Endodermal cell (in vitro differentiated cells): Measurements from ENCODE around the gene NEURL2. TPM values are rescaled to one million over a fixed set of nuclear protein-coding genes. Genes with fewer than 3 reads are reported as not detected.

ENCODE experiments used
- DNase-seq: peaks from one replicate; pipeline ENCODE4 v3.0.0-alpha.2; 2017
- H3K27ac ChIP-seq: 2 replicates; pipeline ENCODE4 v1.5.1; 2013; ENCODE audit warnings: mild to moderate bottlenecking, low read depth, low read length, moderate library complexity
- H3K27me3 ChIP-seq: 2 replicates; pipeline ENCODE4 v1.6.1; 2013; ENCODE audit warnings: mild to moderate bottlenecking, low read length, moderate library complexity; ENCODE audit not compliant: insufficient read depth, control insufficient read depth, poor library complexity, severe bottlenecking
- H3K36me3 ChIP-seq: 2 replicates; pipeline ENCODE4 v1.7.0; 2013; ENCODE audit warnings: mild to moderate bottlenecking, low read length, moderate library complexity; ENCODE audit not compliant: control insufficient read depth, insufficient read depth
- H3K4me1 ChIP-seq: one replicate; pipeline ENCODE4 v1.7.0; 2013; ENCODE audit warnings: low read length; ENCODE audit not compliant: control insufficient read depth, insufficient read depth
- H3K4me3 ChIP-seq: 2 replicates; pipeline ENCODE4 v1.5.1; 2013; ENCODE audit warnings: mild to moderate bottlenecking, low read length, moderate library complexity
- H3K9ac ChIP-seq: 2 replicates; pipeline ENCODE4 v1.6.1; 2013; ENCODE audit warnings: mild to moderate bottlenecking, low read length, moderate library complexity; ENCODE audit not compliant: poor library complexity, severe bottlenecking; ENCODE audit errors: extremely low read depth
- H3K9me3 ChIP-seq: 2 replicates; pipeline ENCODE4 v1.6.1; 2013; ENCODE audit warnings: mild to moderate bottlenecking, low read length, moderate library complexity; ENCODE audit not compliant: control insufficient read depth
- H3K27ac Mint-ChIP-seq: 2 replicates; pipeline ENCODE4 v1.8.0; 2020; ENCODE audit warnings: mixed read lengths
- H3K27me3 Mint-ChIP-seq: 2 replicates; pipeline ENCODE4 v1.8.0; 2021; ENCODE audit warnings: mild to moderate bottlenecking, mixed read lengths; ENCODE audit not compliant: insufficient read depth
- H3K36me3 Mint-ChIP-seq: 2 replicates; pipeline ENCODE4 v1.8.0; 2020; ENCODE audit warnings: low read depth, mixed read lengths
- H3K4me1 Mint-ChIP-seq: 2 replicates; pipeline ENCODE4 v1.8.0; 2020; ENCODE audit warnings: mixed read lengths
- H3K4me3 Mint-ChIP-seq: 2 replicates; pipeline ENCODE4 v1.8.0; 2020; ENCODE audit warnings: mild to moderate bottlenecking, moderate library complexity, mixed read lengths
- H3K9me3 Mint-ChIP-seq: 2 replicates; pipeline ENCODE4 v1.8.0; 2020; ENCODE audit warnings: mild to moderate bottlenecking, mixed read lengths
- CTCF ChIP-seq: fragments of 200-600 bp; sonication (generic); conservative IDR thresholded peaks from 2 replicates; pipeline ENCODE4 v1.5.0; 2021; ENCODE audit warnings: antibody characterized with exemption, mild to moderate bottlenecking
- WGBS, 2 experiments: methylation state at CpG; one replicate each; pipeline versions ENCODE4 v1.1.5 to v1.1.7; 2013; ENCODE audit warnings: missing lambda C conversion rate in 2 of 2, mixed read lengths in 1 of 2; ENCODE audit not compliant: insufficient coverage in 1 of 2, insufficient read length in 1 of 2; 5-methylcytosine and 5-hydroxymethylcytosine counted together
- total RNA-seq, 2 donors: library from RNA; stranded (reverse); fragmentation: NEBNext Ultra II Directional in 1 of 2; extraction: Animal tissue kit (Norgen Biotek cat#: 25700) in 1 of 2; gene quantifications; 2 replicates in 1 of 2; 3 replicates in 1 of 2; pipeline ENCODE4 v1.2.1, GENCODE V29; 2021

NEURL2 gene
- total RNA-seq, 2 donors from 2014 or later = 4.4 to 6.4 TPM

GRCh38 chr20:45861221-45862075 lies 29.6 kb downstream of the NEURL2 start:
- WGBS, 2 experiments = 82 to 100% methylated on average over 1 to 7 of the region's 7 CpGs
- Mint-ChIP-seq H3K36me3 (peaks cover 9% of the 10 kb centered on the region), H3K27ac (no peak overlapping the region), H3K9me3 (no peaks in the 10 kb centered on the region), H3K27me3 (no peaks in the 10 kb centered on the region), H3K4me1 (peaks cover 20% of the 10 kb centered on the region), H3K4me3 (no peak overlapping the region)
- H3K9me3 ChIP-seq = no peaks in the 10 kb centered on the region
- no peak overlapping the region for H3K4me3 ChIP-seq
- peaks cover 3% of the 10 kb centered on the region for H3K36me3 ChIP-seq
- H3K9ac ChIP-seq = no peak overlapping the region
- H3K27me3 ChIP-seq = no peaks in the 10 kb centered on the region
- no peak overlapping the region for H3K27ac ChIP-seq
- no peak for DNase-seq
- TF ChIP-seq CTCF = no peak
- H3K4me1 ChIP-seq = no peaks in the 10 kb centered on the region

GRCh38 chr20:45860560-45861220 lies 30.3 kb downstream of the NEURL2 start:
- H3K27me3 Mint-ChIP-seq = no peaks in the 10 kb centered on the region
- Histone ChIP-seq H3K27me3 (no peaks in the 10 kb centered on the region), H3K4me3 (no peak overlapping the region), H3K36me3 (peaks cover 3% of the 10 kb centered on the region), H3K27ac (no peak overlapping the region), H3K4me1 (no peaks in the 10 kb centered on the region), H3K9ac (no peak overlapping the region), H3K9me3 (no peaks in the 10 kb centered on the region)
- no peak for TF ChIP-seq CTCF
- DNase-seq = no peak
- no peak overlapping the region for H3K27ac Mint-ChIP-seq
- H3K9me3 Mint-ChIP-seq = no peaks in the 10 kb centered on the region
- no peak overlapping the region for H3K4me3 Mint-ChIP-seq
- H3K36me3 Mint-ChIP-seq = peaks cover 9% of the 10 kb centered on the region
- 92 to 98% methylated on average over 5 to 7 of the region's 7 CpGs for WGBS, 2 experiments
- H3K4me1 Mint-ChIP-seq = peaks cover 25% of the 10 kb centered on the region

- no peak overlapping the region for H3K4me3 Mint-ChIP-seq
- no peak overlapping the region for H3K27ac ChIP-seq
- peaks cover 28% of the 10 kb centered on the region for H3K4me1 Mint-ChIP-seq
- TF ChIP-seq CTCF = no peak
- H3K9ac ChIP-seq = no peak overlapping the region
- no peaks in the 10 kb centered on the region for H3K9me3 ChIP-seq
- no peaks in the 10 kb centered on the region for H3K27me3 Mint-ChIP-seq
- peaks cover 2% of the 10 kb centered on the region for H3K4me1 ChIP-seq
- no peaks in the 10 kb centered on the region for H3K9me3 Mint-ChIP-seq
- WGBS, 2 experiments = 92 to 93% methylated on average over 5 of the region's 5 CpGs
- H3K36me3 Mint-ChIP-seq = peaks cover 9% of the 10 kb centered on the region
- H3K27ac Mint-ChIP-seq = no peak overlapping the region
- H3K27me3 ChIP-seq = no peaks in the 10 kb centered on the region
- DNase-seq = no peak
- H3K36me3 ChIP-seq = peaks cover 3% of the 10 kb centered on the region
- no peak overlapping the region for H3K4me3 ChIP-seq
Observed at GRCh38 chr20:45859916-45860315, 31.1 kb downstream of the NEURL2 start.
